DOHH2 (cell line): Measurements from ENCODE around the gene SF3A2.

Source experiments
- CTCF ChIP-seq: fragments of 200-600 bp; sonication (generic); IDR thresholded peaks from one replicate; pipeline ENCODE4 v1.5.1; 2014; ENCODE audit warnings: antibody characterized with exemption, mild to moderate bottlenecking, low read depth, low read length; ENCODE audit not compliant: poor library complexity, severe bottlenecking
- EZH2phosphoT487 ChIP-seq: fragments of 200-600 bp; sonication (generic); IDR thresholded peaks from 2 replicates; pipeline ENCODE4 v1.6.1; 2017; ENCODE audit warnings: borderline replicate concordance, mild to moderate bottlenecking, antibody characterized with exemption, low read length, moderate library complexity, mixed read lengths

- TF ChIP-seq CTCF (no peak), EZH2phosphoT487 (no peak)
These were observed 10.3 kb downstream of the SF3A2 start for GRCh38 chr19:2246801-2247361.
